ENCODE data around the gene PRKACG.

DNA sequence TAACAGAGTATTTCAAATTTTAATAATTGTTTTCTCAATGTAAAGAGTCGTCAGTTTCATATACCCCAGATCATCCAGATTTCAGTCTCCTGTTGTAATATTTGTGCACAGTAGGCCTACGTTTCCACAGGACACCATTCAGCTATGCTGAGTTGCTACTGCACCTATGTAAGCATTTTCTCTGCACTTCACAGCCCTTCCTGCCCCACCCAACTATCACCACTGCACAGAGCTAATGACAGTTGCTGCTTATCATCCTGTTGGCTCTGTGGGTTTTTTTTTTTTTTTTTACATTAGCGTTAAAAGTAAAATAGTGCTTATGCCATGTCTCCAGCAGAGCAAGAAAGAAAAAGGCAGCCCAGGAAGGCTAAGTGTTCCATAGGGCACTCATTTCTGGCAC lies 5.9 kb upstream of the PRKACG start:
- TF ChIP-seq POLR2A (IDR thresholded peaks at IDR 0.05) (no peak), CTCF (IDR thresholded peaks at IDR 0.05) (no peak), EP300 (IDR thresholded peaks at IDR 0.05) (no peak)

Data from tibial nerve (tissue), 4 donors.